ENCODE data around the gene CCL4. TPM values are rescaled to one million over a fixed set of nuclear protein-coding genes. Genes with fewer than 3 reads are reported as not detected.

CCL4 gene
- total RNA-seq, 2 experiments from 2014 or later = 1.5 to 2.1 TPM

- no peak for DNase-seq
- no peak overlapping the region for H3K4me3 Mint-ChIP-seq
- no peak for ATAC-seq (ENCODE audit: poor library complexity)
- H3K27ac ChIP-seq (ENCODE audit: low read depth in 1 of 2, low read length in 2 of 2) = no peak overlapping the region
- TF ChIP-seq, protein P1, sequence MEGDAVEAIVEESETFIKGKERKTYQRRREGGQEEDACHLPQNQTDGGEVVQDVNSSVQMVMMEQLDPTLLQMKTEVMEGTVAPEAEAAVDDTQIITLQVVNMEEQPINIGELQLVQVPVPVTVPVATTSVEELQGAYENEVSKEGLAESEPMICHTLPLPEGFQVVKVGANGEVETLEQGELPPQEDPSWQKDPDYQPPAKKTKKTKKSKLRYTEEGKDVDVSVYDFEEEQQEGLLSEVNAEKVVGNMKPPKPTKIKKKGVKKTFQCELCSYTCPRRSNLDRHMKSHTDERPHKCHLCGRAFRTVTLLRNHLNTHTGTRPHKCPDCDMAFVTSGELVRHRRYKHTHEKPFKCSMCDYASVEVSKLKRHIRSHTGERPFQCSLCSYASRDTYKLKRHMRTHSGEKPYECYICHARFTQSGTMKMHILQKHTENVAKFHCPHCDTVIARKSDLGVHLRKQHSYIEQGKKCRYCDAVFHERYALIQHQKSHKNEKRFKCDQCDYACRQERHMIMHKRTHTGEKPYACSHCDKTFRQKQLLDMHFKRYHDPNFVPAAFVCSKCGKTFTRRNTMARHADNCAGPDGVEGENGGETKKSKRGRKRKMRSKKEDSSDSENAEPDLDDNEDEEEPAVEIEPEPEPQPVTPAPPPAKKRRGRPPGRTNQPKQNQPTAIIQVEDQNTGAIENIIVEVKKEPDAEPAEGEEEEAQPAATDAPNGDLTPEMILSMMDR (IDR thresholded peaks at IDR 0.05) = no peak
- H3K4me1 Mint-ChIP-seq (ENCODE audit: low read depth) = no peaks in the 10 kb centered on the region
- H3K27ac Mint-ChIP-seq = no peak overlapping the region
- H3K36me3 ChIP-seq (ENCODE audit: insufficient read depth, low read length) = no peaks in the 10 kb centered on the region
- no peaks in the 10 kb centered on the region for H3K9me3 Mint-ChIP-seq
- no peaks in the 10 kb centered on the region for H3K4me1 ChIP-seq (ENCODE audit: insufficient read depth, low read length)
- H3K9me3 ChIP-seq (ENCODE audit: control insufficient read depth in 1 of 2, insufficient read depth in 1 of 2, low read length in 2 of 2) = no peaks in the 10 kb centered on the region
- no peaks in the 10 kb centered on the region for H3K36me3 Mint-ChIP-seq (ENCODE audit: low read depth)
- POLR2A ChIA-PET = no interaction called here
- CTCF ChIA-PET = no interaction called here
- H3K4me3 ChIP-seq (ENCODE audit: low read length) = no peak overlapping the region
- no peaks in the 10 kb centered on the region for H3K27me3 ChIP-seq (ENCODE audit: control insufficient read depth in 1 of 2, insufficient read depth in 2 of 2, low read length in 2 of 2)
- intact Hi-C loops (cut with DNase I, micrococcal nuclease) = loop anchor here (10.0 kb wide), 3 partner anchors 178 to 378 kb away; partner anchors contain the start of gene C17orf50 (in 1 of the 2)
- H3K27me3 Mint-ChIP-seq = no peaks in the 10 kb centered on the region
Observed at GRCh38 chr17:36142806-36143205, 39.2 kb downstream of the CCL4 start.

DNA sequence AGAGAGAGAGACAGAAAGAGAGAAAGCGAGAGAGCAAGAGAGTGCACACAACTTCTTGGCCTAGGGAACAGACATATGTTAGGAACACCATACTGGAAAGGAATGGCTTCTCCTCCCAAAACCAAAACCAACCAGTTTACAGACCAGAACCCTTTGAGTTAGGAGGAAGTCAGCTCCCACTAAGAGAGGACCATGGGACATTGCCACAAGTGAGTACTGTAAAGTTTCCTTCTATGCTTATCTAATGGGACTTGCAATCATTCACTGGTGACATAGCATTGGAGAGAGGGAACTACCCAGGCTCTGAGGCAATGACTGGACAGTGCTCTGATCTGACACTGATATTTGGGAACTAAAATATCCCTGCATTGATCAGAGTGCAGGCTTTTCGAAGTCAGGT is 40.4 kb downstream of the CCL4 start:
- intact Hi-C loops (cut with DNase I, micrococcal nuclease) = loop anchor here (10.0 kb wide), 3 partner anchors 179 to 379 kb away; partner anchors contain the start of gene C17orf50 (in 1 of the 2)
- H3K36me3 ChIP-seq (ENCODE audit: insufficient read depth, low read length) = no peaks in the 10 kb centered on the region
- TF ChIP-seq, protein P1 (IDR thresholded peaks at IDR 0.05) = no peak

DNA sequence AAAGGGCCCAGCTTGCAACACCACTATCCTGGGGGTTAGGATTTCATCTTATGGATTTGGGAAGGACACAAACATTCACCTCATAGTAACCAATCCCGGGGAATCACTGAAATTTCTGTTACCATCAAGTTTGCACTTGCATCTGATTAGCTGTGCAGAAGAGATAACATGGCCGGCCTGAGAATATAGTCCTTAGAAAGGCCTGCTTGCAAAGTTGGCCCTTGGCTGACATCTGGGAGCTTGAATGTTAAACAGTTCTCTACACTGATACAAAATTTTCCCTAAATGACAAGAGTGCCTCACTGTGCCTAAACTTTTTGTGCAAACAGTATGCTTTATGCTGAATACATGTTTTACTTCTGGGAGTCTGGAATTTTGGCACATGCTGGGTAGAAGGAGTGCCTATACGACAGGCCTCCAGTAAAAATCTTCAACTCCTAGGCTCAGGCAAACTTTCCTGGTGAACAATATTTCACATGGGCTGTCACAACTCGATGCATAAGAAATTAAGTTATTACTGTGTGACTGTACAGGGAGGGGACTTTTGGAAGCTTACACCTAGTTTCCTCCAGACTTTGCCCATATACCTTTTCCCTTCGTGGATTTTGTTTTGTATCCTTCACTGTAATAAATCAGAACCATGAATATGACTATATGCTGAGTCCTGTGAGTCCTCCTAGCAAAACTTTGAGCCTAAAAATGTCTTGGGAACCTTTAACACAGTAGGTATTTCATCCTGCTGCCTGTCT is 41.5 kb downstream of the CCL4 start:
- H3K4me3 Mint-ChIP-seq = no peak overlapping the region
- no peaks in the 10 kb centered on the region for H3K36me3 Mint-ChIP-seq (ENCODE audit: low read depth)
- Histone ChIP-seq H3K9me3 (ENCODE audit: control insufficient read depth in 1 of 2, insufficient read depth in 1 of 2, low read length in 2 of 2) (no peaks in the 10 kb centered on the region), H3K27ac (ENCODE audit: low read depth in 1 of 2, low read length in 2 of 2) (no peak overlapping the region), H3K27me3 (ENCODE audit: control insufficient read depth in 1 of 2, insufficient read depth in 2 of 2, low read length in 2 of 2) (peaks cover 10 to 11% of the 10 kb centered on the region in 2 experiments), H3K36me3 (ENCODE audit: insufficient read depth, low read length) (no peaks in the 10 kb centered on the region), H3K4me3 (ENCODE audit: low read length) (no peak overlapping the region), H3K4me1 (ENCODE audit: insufficient read depth, low read length) (peaks cover 4% of the 10 kb centered on the region)
- CTCF ChIA-PET = no interaction called here
- TF ChIP-seq, protein P1 (IDR thresholded peaks at IDR 0.05) = no peak
- ATAC-seq (ENCODE audit: poor library complexity) (no peak), DNase-seq (no peak)
- peaks cover 12% of the 10 kb centered on the region for H3K27me3 Mint-ChIP-seq
- POLR2A ChIA-PET = no interaction called here
- no peaks in the 10 kb centered on the region for H3K4me1 Mint-ChIP-seq (ENCODE audit: low read depth)
- H3K9me3 Mint-ChIP-seq = no peaks in the 10 kb centered on the region
- no peak overlapping the region for H3K27ac Mint-ChIP-seq
- intact Hi-C loops (cut with DNase I, micrococcal nuclease) = loop anchor here (10.0 kb wide), 3 partner anchors 180 to 380 kb away; partner anchors contain the start of gene C17orf50 (in 1 of the 2)

More for the DNA sequence above, 40.4 kb downstream of the CCL4 start:
- Histone ChIP-seq H3K27ac (ENCODE audit: low read depth in 1 of 2, low read length in 2 of 2) (no peak overlapping the region), H3K4me1 (ENCODE audit: insufficient read depth, low read length) (peaks cover 2% of the 10 kb centered on the region), H3K9me3 (ENCODE audit: control insufficient read depth in 1 of 2, insufficient read depth in 1 of 2, low read length in 2 of 2) (no peaks in the 10 kb centered on the region), H3K4me3 (ENCODE audit: low read length) (no peak overlapping the region), H3K27me3 (ENCODE audit: control insufficient read depth in 1 of 2, insufficient read depth in 2 of 2, low read length in 2 of 2) (no peaks in the 10 kb centered on the region)
- POLR2A ChIA-PET = no interaction called here
- Mint-ChIP-seq H3K27me3 (peaks cover 1% of the 10 kb centered on the region), H3K4me3 (no peak overlapping the region), H3K4me1 (ENCODE audit: low read depth) (no peaks in the 10 kb centered on the region), H3K36me3 (ENCODE audit: low read depth) (no peaks in the 10 kb centered on the region), H3K27ac (no peak overlapping the region), H3K9me3 (no peaks in the 10 kb centered on the region)
- CTCF ChIA-PET = no interaction called here
- no peak for DNase-seq
- ATAC-seq (ENCODE audit: poor library complexity) = no peak
